MG63 (cell line): Measurements from ENCODE around the gene ZNF865. TPM values are rescaled to one million over a fixed set of nuclear protein-coding genes. Genes with fewer than 3 reads are reported as not detected.
A peak's percentile ranks its signal among the peaks of the same experiment; 100 is the strongest.

Experiments
- DNase-seq: peaks from one replicate; pipeline ENCODE4 v3.0.0-alpha.2; 2020
- H3K27me3 ChIP-seq: fragments of 250-450 bp; sonication (Bioruptor Pico); 2 replicates; pipeline ENCODE4 v1.5.1; 2020; ENCODE audit warnings: mild to moderate bottlenecking, moderate library complexity
- H3K36me3 ChIP-seq: fragments of 250-450 bp; sonication (Bioruptor Pico); 2 replicates; pipeline ENCODE4 v1.5.1; 2020; ENCODE audit warnings: mild to moderate bottlenecking, moderate library complexity
- H3K4me3 ChIP-seq: fragments of 250-450 bp; sonication (Bioruptor Pico); 2 replicates; pipeline ENCODE4 v1.5.1; 2020; ENCODE audit warnings: mild to moderate bottlenecking, moderate library complexity
- H3K9me3 ChIP-seq: fragments of 250-450 bp; sonication (Bioruptor Pico); 2 replicates; pipeline ENCODE4 v1.5.1; 2020; ENCODE audit warnings: mild to moderate bottlenecking, moderate library complexity
- total RNA-seq: library from RNA; depleted of rRNA; stranded (reverse); fragments of >200 nt; shearing (Covaris generic); gene quantifications from 2 replicates; pipeline ENCODE4 v1.2.3, GENCODE V29; 2014; ENCODE audit warnings: low replicate concordance; rRNA removed

The ZNF865 gene
- total RNA-seq, 1 experiment from 2014 or later = 0.66 TPM

GRCh38 chr19:55655648-55656040 is 50.2 kb downstream of the ZNF865 start:
- no peaks in the 10 kb centered on the region for H3K27me3 ChIP-seq
- no peaks in the 10 kb centered on the region for H3K9me3 ChIP-seq
- peaks cover 47% of the 10 kb centered on the region for H3K36me3 ChIP-seq
- H3K4me3 ChIP-seq = peak overlapping the region; percentile 72
- DNase-seq = no peak

- DNase-seq = no peak
- no peaks in the 10 kb centered on the region for H3K9me3 ChIP-seq
- H3K27me3 ChIP-seq = no peaks in the 10 kb centered on the region
- H3K4me3 ChIP-seq = peak overlapping the region; percentile 72
- H3K36me3 ChIP-seq = peaks cover 56% of the 10 kb centered on the region
These were observed 51.1 kb downstream of the ZNF865 start for GRCh38 chr19:55656552-55656951.

GRCh38 chr19:55656988-55657747 is 51.7 kb downstream of the ZNF865 start:
- H3K4me3 ChIP-seq = peak overlapping the region; percentile 72
- DNase-seq = peak; percentile 51
- no peaks in the 10 kb centered on the region for H3K9me3 ChIP-seq

GRCh38 chr19:55658846-55659459 is 53.5 kb downstream of the ZNF865 start:
- DNase-seq = no peak
- no peaks in the 10 kb centered on the region for H3K27me3 ChIP-seq
- H3K36me3 ChIP-seq = peaks cover 78% of the 10 kb centered on the region
- H3K9me3 ChIP-seq = no peaks in the 10 kb centered on the region
- no peak overlapping the region for H3K4me3 ChIP-seq

More at GRCh38 chr19:55656988-55657747, 51.7 kb downstream of the ZNF865 start:
- H3K36me3 ChIP-seq = peaks cover 62% of the 10 kb centered on the region
- H3K27me3 ChIP-seq = no peaks in the 10 kb centered on the region

GRCh38 chr19:55659822-55660221 is 54.4 kb downstream of the ZNF865 start:
- Histone ChIP-seq H3K9me3 (no peaks in the 10 kb centered on the region), H3K27me3 (no peaks in the 10 kb centered on the region), H3K4me3 (no peak overlapping the region), H3K36me3 (peaks cover 87% of the 10 kb centered on the region)
- no peak for DNase-seq

GRCh38 chr19:55660404-55660803 is 55.0 kb downstream of the ZNF865 start:
- no peak for DNase-seq
- Histone ChIP-seq H3K36me3 (peaks cover 88% of the 10 kb centered on the region), H3K27me3 (no peaks in the 10 kb centered on the region), H3K9me3 (no peaks in the 10 kb centered on the region), H3K4me3 (no peak overlapping the region)

GRCh38 chr19:55660991-55661390 is 55.5 kb downstream of the ZNF865 start:
- Histone ChIP-seq H3K4me3 (no peak overlapping the region), H3K36me3 (peaks cover 87% of the 10 kb centered on the region), H3K27me3 (no peaks in the 10 kb centered on the region), H3K9me3 (no peaks in the 10 kb centered on the region)
- no peak for DNase-seq

GRCh38 chr19:55661826-55662225 is 56.4 kb downstream of the ZNF865 start:
- H3K9me3 ChIP-seq = no peaks in the 10 kb centered on the region
- H3K27me3 ChIP-seq = no peaks in the 10 kb centered on the region
- no peak overlapping the region for H3K4me3 ChIP-seq
- DNase-seq = no peak
- H3K36me3 ChIP-seq = peaks cover 87% of the 10 kb centered on the region

GRCh38 chr19:55663846-55664536 is 58.5 kb downstream of the ZNF865 start:
- H3K4me3 ChIP-seq = no peak overlapping the region
- no peaks in the 10 kb centered on the region for H3K9me3 ChIP-seq
- no peaks in the 10 kb centered on the region for H3K27me3 ChIP-seq
- no peak for DNase-seq
- peaks cover 89% of the 10 kb centered on the region for H3K36me3 ChIP-seq

- peaks cover 85% of the 10 kb centered on the region for H3K36me3 ChIP-seq
These were observed 61.0 kb downstream of the ZNF865 start for GRCh38 chr19:55666343-55667005.

More at GRCh38 chr19:55666343-55667005, 61.0 kb downstream of the ZNF865 start:
- H3K9me3 ChIP-seq = no peaks in the 10 kb centered on the region
- H3K27me3 ChIP-seq = no peaks in the 10 kb centered on the region
- no peak overlapping the region for H3K4me3 ChIP-seq
- DNase-seq = no peak

Other genes starting within 250 kb of the ZNF865 start
- not detected in 2 replicates for gene GARIN5B, start 242.4 kb upstream of the ZNF865 start, total RNA-seq
- gene IL11, start 235.2 kb upstream of the ZNF865 start, total RNA-seq = 0.95 TPM in 1 of 2 replicates, not detected in the other
- not detected in 2 replicates for gene TMEM190, start 228.8 kb upstream of the ZNF865 start, total RNA-seq
- 3.5 TPM in 1 of 2 replicates, not detected in the other for gene TMEM238, start 221.4 kb upstream of the ZNF865 start, total RNA-seq
- 127 and 409 TPM in 2 replicates for gene RPL28, start 219.7 kb upstream of the ZNF865 start, total RNA-seq
- gene UBE2S, start 197.9 kb upstream of the ZNF865 start, total RNA-seq = 369 and 440 TPM in 2 replicates
- not detected in 2 replicates for gene SHISA7, start 162.3 kb upstream of the ZNF865 start, total RNA-seq
- gene ISOC2, start 144.0 kb upstream of the ZNF865 start, total RNA-seq = 149 and 180 TPM in 2 replicates
- not detected in 2 replicates for gene C19orf85, start 140.9 kb upstream of the ZNF865 start, total RNA-seq
- 3.1 and 4.0 TPM in 2 replicates for gene ZNF628, start 129.0 kb upstream of the ZNF865 start, total RNA-seq
- 19.7 and 35.1 TPM in 2 replicates for gene NAT14, start 120.5 kb upstream of the ZNF865 start, total RNA-seq
- gene SSC5D, start 117.2 kb upstream of the ZNF865 start, total RNA-seq = 1.4 TPM in 1 of 2 replicates, not detected in the other
- 0.20 TPM in 1 of 2 replicates, not detected in the other for gene SBK2, start 68.5 kb upstream of the ZNF865 start, total RNA-seq
- 0.43 TPM in 1 of 2 replicates, not detected in the other for gene SBK3, start 60.1 kb upstream of the ZNF865 start, total RNA-seq
- gene ZNF579, start 24.8 kb upstream of the ZNF865 start, total RNA-seq = 7.2 and 8.6 TPM in 2 replicates
- gene FIZ1, start 6.1 kb upstream of the ZNF865 start, total RNA-seq = 2.9 and 4.0 TPM in 2 replicates
- gene ZNF524, start 5.4 kb upstream of the ZNF865 start, total RNA-seq = 7.9 and 22.4 TPM in 2 replicates
- 9.0 and 12.6 TPM in 2 replicates for gene ZNF784, start 18.9 kb downstream of the ZNF865 start, total RNA-seq
- 7.5 and 8.0 TPM in 2 replicates for gene ZNF580, start 35.4 kb downstream of the ZNF865 start, total RNA-seq
- 8.7 and 17.5 TPM in 2 replicates for gene ZNF581, start 38.0 kb downstream of the ZNF865 start, total RNA-seq
- 1.3 and 4.8 TPM in 2 replicates for gene CCDC106, start 42.6 kb downstream of the ZNF865 start, total RNA-seq
- 128 and 226 TPM in 2 replicates for gene U2AF2, start 49.4 kb downstream of the ZNF865 start, total RNA-seq
- gene EPN1, start 69.6 kb downstream of the ZNF865 start, total RNA-seq = 57.1 and 158 TPM in 2 replicates
- not detected in 2 replicates for gene NLRP9, start 132.8 kb downstream of the ZNF865 start, total RNA-seq
- gene RFPL4A, start 153.4 kb downstream of the ZNF865 start, total RNA-seq = not detected in 2 replicates
- not detected in 2 replicates for gene RFPL4AL1, start 163.5 kb downstream of the ZNF865 start, total RNA-seq
- gene NLRP11, start 226.4 kb downstream of the ZNF865 start, total RNA-seq = not detected in 2 replicates
- gene NLRP4, start 230.9 kb downstream of the ZNF865 start, total RNA-seq = not detected in 2 replicates